SW 1271 (cell line): ENCODE data around the gene REXO1.
"Not testable (repeated sequence)": the region's sequence is repeated elsewhere in the genome, so short reads cannot be mapped to it uniquely, and the experiment has no call there.

Experiments
- DNase-seq, 2 experiments: peaks; one replicate each; lab custom pipeline; 2025; lab: John Stamatoyannopoulos, UW

Gene REXO1, protein sequence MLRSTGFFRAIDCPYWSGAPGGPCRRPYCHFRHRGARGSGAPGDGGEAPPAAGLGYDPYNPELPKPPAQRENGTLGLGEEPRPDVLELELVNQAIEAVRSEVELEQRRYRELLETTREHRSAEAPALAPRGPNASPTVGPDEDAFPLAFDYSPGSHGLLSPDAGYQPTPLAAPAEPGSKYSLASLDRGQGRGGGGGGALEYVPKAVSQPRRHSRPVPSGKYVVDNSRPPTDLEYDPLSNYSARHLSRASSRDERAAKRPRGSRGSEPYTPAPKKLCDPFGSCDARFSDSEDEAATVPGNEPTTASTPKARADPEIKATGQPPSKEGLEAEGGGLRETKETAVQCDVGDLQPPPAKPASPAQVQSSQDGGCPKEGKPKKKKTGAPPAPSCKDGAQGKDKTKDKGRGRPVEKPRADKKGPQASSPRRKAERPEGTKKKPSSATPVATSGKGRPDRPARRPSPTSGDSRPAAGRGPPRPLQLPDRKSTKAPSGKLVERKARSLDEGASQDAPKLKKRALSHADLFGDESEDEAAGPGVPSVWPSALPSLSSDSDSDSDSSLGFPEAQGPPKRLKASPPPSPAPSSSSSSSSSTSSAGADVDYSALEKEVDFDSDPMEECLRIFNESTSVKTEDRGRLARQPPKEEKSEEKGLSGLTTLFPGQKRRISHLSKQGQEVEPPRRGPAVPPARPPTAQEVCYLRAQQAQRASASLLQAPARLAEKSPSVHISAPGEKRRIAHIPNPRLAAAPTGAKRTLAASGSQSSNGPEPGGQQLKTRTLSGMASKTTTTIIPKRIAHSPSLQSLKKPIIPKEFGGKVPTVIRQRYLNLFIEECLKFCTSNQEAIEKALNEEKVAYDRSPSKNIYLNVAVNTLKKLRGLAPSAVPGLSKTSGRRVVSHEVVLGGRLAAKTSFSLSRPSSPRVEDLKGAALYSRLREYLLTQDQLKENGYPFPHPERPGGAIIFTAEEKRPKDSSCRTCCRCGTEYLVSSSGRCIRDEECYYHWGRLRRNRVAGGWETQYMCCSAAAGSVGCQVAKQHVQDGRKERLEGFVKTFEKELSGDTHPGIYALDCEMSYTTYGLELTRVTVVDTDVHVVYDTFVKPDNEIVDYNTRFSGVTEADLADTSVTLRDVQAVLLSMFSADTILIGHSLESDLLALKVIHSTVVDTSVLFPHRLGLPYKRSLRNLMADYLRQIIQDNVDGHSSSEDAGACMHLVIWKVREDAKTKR

GRCh38 chr19:1848399-1849131 is at the start of gene REXO1:
TSS of gene REXO1 (minus strand) at chr19:1848483. CDS start at chr19:1848358, 125 bp downstream.
- peak; percentile 75 to 89 for DNase-seq

- DNase-seq, result no peak
Observed at GRCh38 chr19:1896508-1896907, 48.2 kb upstream of the REXO1 start.

DNA sequence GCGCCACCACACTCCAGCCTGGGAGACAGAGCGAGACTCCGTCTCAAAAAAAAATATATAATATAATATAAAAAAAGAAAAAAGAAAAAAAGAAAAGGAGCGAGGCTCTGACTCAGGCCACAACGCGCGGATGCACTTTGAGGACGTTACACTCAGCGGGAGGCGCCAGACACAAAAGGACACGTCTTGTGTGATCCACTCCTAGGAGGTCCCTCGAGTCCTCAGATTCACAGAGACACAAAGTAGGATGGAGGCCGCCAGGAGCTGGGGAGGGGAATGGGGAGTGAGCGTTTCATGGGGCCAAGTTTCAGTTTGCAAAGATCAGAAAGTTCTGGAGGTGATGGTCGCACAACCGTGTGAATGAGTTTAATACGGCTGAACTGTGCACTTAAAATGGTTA is 45.5 kb upstream of the REXO1 start:
- no peak for DNase-seq

DNA sequence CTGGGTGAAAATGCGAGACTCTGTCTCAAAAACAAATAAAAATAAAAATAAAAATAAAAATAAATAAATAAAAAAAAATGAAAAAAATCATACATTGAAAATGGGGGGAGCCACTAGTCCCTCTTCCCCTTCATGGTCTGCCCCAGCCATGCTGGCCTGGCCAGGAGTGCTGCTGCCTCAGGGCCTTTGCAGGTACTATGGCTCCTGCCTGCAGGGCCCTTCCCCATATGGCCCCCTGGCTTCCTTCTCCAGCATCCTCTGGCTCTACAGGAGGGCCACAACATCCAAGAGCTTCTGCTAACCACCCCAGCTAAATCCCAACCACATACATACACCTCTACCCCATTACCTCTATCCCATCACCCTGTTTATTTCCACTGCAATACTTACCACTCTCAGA is 41.6 kb upstream of the REXO1 start:
- no peak for DNase-seq

- no peak for DNase-seq
Observed at GRCh38 chr19:1888385-1888784, 40.1 kb upstream of the REXO1 start.

DNA sequence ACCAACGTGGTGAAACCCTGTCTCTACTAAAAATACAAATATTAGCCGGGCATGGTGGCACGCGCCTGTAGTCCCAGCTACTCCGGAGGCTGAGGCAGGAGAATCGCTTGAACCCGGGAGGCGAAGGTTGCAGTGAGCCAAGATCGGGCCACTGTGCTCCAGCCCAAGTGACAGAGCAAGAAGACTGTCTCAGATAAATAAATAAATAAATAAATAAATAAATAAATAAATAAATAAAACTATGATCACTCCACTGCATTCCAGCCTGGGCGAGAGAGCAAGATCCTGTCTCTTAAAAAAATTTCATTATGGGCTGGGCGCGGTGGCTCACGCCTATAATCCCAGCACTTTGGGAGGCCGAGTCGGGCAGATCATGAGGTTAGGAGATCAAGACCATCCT is 38.1 kb upstream of the REXO1 start:
- not testable (repeated sequence) for DNase-seq

DNA sequence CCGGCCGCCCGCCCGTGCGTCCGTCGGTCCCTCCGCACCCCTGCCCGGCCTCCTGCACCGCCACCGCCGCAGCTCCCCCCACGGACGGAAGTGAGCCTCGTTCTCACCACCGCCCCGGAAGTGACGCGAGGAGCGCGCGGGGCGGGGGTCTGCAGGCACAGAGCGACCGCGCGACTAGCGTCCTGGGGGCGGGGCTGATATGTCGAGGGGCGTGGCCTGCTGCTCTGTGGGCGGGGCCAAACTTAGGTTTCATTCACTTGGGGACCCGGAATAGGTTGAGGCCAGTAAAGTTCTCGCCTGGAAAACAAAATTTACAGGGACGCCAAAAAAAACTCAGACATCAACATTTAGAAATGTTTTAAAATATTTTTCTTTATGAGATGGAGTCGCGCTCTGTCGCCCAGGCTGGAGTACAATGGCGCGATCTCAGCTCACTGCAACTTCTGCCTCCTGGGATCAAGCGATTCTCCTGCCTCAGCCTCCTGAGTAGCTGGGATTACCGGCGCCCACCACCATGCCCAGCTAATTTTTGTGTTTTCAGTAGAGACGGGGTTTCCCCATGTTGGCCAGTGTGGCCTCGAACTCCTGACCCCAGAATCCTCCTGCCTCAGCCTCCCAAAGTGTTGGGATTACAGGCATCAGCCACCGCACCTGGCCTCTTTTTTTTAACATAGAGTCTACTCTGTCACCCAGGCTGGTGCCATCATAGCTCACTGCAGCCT is 37.3 kb upstream of the REXO1 start, which contains the start of gene ABHD17A:
Gene ABHD17A (minus strand): TSS at position 99 of the 722 bp plus-strand sequence. CDS start 3,930 bp downstream, outside the sequence.
- DNase-seq, result peak; percentile 72 to 81

DNA sequence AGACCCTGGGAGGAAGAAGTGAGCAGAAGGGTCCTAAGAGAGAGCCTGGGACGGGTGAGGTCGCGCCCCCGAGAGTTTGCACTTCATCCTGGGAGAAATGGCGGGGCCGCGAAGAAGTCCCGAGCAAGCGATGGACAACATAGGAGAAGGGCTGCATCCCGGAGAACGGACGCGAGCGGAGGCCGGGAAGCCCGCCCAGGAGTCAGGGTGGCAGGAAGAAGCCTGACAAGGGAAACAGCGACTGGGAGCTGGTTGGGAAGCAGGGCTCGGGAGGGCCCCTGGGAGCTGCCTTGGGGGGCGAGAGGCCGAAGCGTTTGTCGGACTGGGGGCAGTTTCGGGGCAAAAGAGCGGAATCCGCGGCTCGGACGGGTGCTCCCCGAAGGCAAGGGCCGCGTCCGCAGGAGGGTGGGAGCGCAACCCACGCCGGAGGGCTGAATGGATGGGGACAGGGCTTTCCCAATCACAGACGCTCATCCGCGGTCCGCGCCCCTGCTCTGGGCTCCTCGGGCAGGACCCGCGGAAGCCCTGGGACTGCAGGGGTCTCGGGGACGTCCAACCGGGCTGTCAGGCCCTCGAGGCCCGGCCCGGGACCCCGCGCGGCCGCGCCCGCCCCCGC is 36.5 kb upstream of the REXO1 start:
- no peak for DNase-seq

DNA sequence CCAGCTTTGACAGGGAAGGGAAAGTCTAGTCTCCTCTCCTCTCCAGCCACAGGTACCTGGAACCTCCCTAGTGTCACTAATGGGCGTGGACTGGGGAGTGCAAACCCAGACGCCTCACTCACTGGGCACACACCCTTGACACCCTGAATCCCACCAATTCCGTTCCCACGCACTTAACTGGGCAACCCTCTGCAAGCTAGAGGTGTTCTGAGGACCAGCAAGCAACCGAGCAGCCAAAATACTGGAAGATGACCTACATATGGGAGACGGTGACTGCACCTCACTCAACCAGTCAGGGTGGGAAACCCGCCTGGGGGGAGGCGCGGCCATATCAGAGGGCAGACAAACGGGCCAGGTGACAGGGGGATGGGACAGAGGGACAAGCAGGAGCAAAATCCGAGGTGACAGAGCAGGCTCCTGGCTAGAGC is 36.0 kb upstream of the REXO1 start:
- DNase-seq, result no peak

DNA sequence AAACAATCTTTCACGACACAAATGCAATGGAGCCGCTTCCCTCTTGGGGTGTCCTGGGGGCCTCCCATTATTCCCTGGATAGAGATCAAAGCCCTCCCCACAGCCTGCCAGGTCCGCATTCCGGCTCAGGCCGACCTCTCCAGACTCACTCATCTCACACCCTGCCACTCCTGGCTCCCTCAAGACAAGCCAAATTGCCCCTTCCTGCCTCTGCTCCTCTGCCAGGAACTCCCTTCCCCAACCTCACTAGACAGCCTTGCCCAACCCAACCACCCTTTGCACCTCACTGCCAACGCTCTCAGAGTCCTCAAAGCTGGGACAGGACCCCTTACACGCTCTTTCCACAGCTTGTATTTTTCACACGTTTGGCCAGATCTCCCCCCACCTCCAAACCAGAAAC is 35.5 kb upstream of the REXO1 start:
- DNase-seq, result no peak

DNA sequence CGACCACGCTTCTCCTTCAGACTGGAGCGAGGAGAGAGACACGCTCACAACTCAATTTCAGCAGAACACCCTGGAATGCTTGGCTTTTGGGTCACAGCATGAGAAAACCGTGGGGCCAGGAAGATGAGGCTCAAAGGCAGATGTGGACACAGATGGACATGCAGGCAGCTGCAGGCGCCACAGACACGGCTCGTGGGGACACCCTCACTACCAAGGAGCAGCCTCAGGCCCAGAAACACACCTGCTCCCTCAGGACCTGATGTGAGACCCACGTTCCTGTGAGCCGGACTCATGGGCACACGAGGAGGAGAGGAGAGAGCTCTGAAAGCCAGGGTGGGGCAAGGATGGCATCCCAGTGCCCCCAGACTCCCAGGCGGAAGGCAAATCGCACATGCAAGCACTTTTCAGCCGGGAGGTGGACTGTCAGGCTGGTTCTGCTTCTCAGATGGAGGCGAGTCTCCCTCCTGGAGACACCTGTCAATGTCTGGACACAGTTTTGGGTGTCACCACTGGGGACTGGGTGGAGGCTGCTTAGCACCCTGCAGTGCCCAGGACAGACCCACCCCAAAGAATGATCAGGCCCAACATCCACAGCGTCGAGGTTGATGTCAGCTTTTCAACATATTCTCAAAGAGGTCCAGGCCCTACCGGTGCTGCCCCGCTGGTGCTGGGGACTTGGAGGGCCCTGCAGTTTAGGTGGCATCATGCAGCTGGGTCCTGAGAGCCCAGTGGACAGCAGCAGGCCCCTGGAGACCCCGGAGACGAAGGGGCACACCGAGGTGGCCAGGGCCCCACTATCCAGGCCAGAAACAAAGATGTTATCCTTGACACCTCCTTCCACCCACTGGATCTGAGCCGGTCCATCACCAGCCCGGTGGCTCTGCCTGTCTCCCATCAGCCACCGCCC is 34.8 kb upstream of the REXO1 start:
- DNase-seq, result no peak

DNA sequence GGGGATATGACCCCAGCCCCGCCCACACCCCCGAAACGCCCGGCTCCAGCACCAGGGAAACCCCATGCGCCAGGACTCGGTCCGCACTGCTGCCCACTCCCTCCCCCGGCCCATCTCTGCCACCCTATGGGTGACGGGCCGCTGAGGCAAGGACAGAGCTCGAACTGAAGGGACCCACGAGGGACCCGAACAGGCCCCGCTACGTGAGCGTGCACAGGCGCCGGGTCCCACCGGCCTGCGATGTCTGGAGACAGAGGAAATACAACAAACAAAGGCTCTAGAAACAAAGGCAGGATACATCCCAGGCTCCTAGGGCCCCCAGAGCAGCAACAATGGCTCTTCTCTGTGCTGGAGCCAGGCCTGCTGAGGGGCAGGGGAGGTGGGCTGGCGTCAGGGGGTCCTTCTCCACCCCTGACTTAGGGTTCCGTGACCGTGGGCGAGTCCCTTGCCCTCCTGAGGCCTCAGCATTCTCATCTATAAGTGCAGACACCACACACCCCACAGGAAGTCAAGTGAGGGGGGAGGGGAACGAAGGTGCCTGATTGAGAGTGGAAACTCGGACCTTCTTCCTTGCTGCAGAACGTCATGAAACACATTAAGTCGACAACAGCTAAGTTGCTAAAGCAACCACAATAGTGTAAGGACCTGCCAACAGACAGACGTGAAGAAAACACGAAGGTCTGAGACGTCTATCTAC is 34.0 kb upstream of the REXO1 start:
- DNase-seq, result no peak

DNA sequence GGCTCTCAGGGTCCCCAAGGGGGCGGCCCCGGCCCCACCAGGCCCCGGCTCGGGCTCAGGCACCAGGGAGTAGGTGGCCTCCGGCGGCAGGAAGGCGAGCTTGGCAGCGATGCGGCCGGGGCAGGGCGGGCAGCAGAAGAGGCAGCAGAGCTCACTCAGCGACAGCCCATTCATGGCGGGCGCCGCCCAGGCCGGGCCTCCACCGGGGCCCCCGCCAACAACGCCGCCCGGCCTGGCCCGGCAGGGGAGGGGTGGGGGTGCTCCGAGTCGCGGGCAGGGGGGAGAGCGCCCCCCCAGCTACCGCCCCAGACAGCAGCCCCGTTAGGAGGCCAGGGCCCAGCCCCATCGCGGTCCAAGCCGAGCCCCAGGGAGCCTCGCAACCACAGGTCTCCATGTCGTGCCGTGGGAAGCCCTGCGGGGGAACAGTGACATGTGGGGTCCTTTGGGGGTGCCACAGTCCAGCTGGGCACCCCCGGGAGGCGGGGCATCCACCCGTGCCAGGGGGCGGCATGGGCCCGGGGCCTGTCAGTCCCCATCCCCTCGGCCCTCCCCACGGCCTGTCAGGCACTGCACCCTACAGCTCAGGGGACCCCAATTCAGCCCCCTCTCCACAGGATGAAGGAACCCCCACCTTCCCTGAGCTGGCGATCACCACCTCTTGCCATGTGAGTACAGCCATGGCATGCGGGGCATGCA is 33.3 kb upstream of the REXO1 start:
- DNase-seq, result not testable (repeated sequence)

DNA sequence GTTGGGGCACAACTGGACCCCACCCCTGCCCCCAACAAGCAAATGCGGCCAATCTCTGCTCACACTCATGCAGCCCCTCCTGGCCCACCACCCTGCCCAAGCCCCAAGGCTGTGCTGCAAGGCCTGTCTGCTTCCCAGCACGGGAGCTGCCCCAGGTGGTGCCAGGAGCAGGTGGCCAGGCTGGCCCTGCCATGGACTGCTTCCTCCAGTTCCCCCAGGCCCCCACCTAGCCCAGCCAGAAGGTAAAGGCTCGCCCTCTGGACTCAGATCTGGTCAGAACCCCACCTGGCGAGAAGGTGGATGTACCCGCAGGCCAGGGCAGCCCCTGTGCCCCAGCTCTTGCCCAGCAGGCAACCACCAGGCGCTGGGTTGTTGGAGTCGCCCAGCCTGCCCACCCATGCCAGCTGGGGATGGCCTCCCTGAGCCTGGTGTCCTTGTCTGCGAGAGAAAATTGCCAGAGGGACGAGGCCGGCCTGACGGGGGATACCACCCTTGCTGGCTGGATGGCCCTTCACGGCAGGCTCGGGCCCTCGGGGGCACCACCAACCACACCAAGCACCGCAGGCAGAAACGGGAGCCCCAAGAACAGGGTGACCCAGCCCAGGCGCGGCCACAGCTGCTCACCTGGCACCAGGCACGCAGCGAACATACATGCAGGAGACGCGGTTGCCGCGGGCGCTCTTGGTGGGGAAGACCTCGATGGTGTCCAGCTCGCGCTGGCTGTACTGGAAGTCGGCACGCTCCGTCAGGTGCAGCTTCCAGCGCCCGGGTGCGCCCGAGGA is 32.5 kb upstream of the REXO1 start:
- no peak for DNase-seq

- not testable (repeated sequence) for DNase-seq
Observed at GRCh38 chr19:1879982-1880381, 31.7 kb upstream of the REXO1 start.

DNA sequence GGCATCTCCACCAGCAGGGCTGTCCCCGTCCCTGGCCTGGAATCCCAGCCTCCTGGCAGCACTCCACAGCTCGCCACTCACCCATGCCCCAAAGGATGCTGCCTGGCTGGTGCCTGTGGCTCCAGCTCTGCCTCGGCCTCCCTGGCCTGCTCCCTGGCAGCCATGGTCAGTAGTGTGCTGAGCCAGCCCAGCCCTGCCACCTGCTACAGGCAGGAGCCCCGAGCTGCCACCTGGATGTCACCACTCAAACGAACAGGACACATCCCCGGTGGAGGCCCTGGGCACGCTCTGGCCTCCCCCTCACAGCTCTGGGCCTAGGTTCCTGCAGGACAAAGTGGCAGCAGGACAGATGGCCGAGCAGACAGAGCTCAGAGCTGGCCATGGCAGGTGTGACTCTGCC is 30.3 kb upstream of the REXO1 start:
- not testable (repeated sequence) for DNase-seq

- not testable (repeated sequence) for DNase-seq
Observed at GRCh38 chr19:1877280-1877660, 29.0 kb upstream of the REXO1 start.
